SK-N-SH treated with all-trans-retinoic acid at 6 μM for 48 hours (cell line): ENCODE results near the gene DSTYK.

Experiments used
- ATAC-seq: fragments of 200-7000 bp; cut with Tn5 transposase; 3 replicates; pipeline ENCODE4 v1.9.1; 2020; ENCODE audit warnings: mild to moderate bottlenecking, moderate library complexity
- BACH2 ChIP-seq: fragments of 250-450 bp; sonication (Bioruptor Pico); IDR thresholded peaks from 2 replicates; pipeline ENCODE4 v1.9.0; 2021; ENCODE audit warnings: mild to moderate bottlenecking, borderline replicate concordance
- CSDC2 ChIP-seq: fragments of 250-450 bp; sonication (Bioruptor Pico); IDR thresholded peaks from 2 replicates; pipeline ENCODE4 v1.5.0; 2020; ENCODE audit warnings: mild to moderate bottlenecking, moderate library complexity
- ESRRG ChIP-seq: fragments of 250-450 bp; sonication (Bioruptor Pico); IDR thresholded peaks from 2 replicates; pipeline ENCODE4 v1.6.1; 2021; ENCODE audit warnings: mild to moderate bottlenecking
- GLIS3 ChIP-seq: fragments of 250-450 bp; sonication (Bioruptor Pico); IDR thresholded peaks from 2 replicates; pipeline ENCODE4 v1.5.0; 2020; ENCODE audit warnings: mild to moderate bottlenecking, moderate library complexity
- ISL1 ChIP-seq: fragments of 250-450 bp; sonication (Bioruptor Pico); IDR thresholded peaks from 2 replicates; pipeline ENCODE4 v2.1.2; 2022; ENCODE audit warnings: mild to moderate bottlenecking, moderate library complexity
- OSR1 ChIP-seq: fragments of 250-450 bp; sonication (Bioruptor Pico); IDR thresholded peaks from 2 replicates; pipeline ENCODE4 v1.8.0; 2022; ENCODE audit warnings: moderate library complexity, mild to moderate bottlenecking, inconsistent platforms
- PPARA ChIP-seq: fragments of 250-450 bp; sonication (Bioruptor Pico); IDR thresholded peaks from 2 replicates; pipeline ENCODE4 v1.5.0; 2020; ENCODE audit warnings: mild to moderate bottlenecking, borderline replicate concordance
- RARB ChIP-seq: fragments of 250-450 bp; sonication (Bioruptor Pico); IDR thresholded peaks from 2 replicates; pipeline ENCODE4 v1.8.0; 2021; ENCODE audit warnings: mild to moderate bottlenecking, moderate library complexity
- SNAI2 ChIP-seq: fragments of 250-450 bp; sonication (Bioruptor Pico); IDR thresholded peaks from 2 replicates; pipeline ENCODE4 v1.5.0; 2020; ENCODE audit warnings: mild to moderate bottlenecking, moderate library complexity
- TCF4 ChIP-seq: fragments of 250-450 bp; sonication (Bioruptor Pico); IDR thresholded peaks from 2 replicates; pipeline ENCODE4 v1.8.0; 2021; ENCODE audit warnings: mild to moderate bottlenecking, moderate library complexity, borderline replicate concordance
- TOX ChIP-seq: fragments of 250-450 bp; sonication (Bioruptor Pico); IDR thresholded peaks from 2 replicates; pipeline ENCODE4 v1.8.0; 2021; ENCODE audit warnings: mild to moderate bottlenecking, moderate library complexity, borderline replicate concordance
- ZC3H10 ChIP-seq: fragments of 250-450 bp; sonication (Bioruptor Pico); IDR thresholded peaks from 2 replicates; pipeline ENCODE4 v1.5.1; 2021; ENCODE audit warnings: mild to moderate bottlenecking, moderate library complexity
- ZFP3 ChIP-seq: fragments of 250-450 bp; sonication (Bioruptor Pico); IDR thresholded peaks from 2 replicates; pipeline ENCODE4 v1.5.0; 2020; ENCODE audit warnings: mild to moderate bottlenecking, moderate library complexity
- ZFP30 ChIP-seq: fragments of 450-650 bp; formaldehyde crosslinking; IDR thresholded peaks from 2 replicates; pipeline ENCODE4 v1.5.0; 2022; ENCODE audit warnings: mild to moderate bottlenecking, moderate library complexity
- ZNF565 ChIP-seq: fragments of 450-650 bp; formaldehyde crosslinking; conservative IDR thresholded peaks from 2 replicates; pipeline ENCODE4 v1.5.0; 2020; ENCODE audit warnings: low read depth, mild to moderate bottlenecking, moderate library complexity
- TF ChIP-seq, protein P1 (sequence below): fragments of 250-450 bp; sonication (Bioruptor Pico); IDR thresholded peaks from 2 replicates; pipeline ENCODE4 v1.5.1; 2021; ENCODE audit warnings: mild to moderate bottlenecking, moderate library complexity
- TF ChIP-seq, protein P2 (sequence below): fragments of 250-450 bp; sonication (Bioruptor Pico); IDR thresholded peaks from 2 replicates; pipeline ENCODE4 v1.5.1; 2020; ENCODE audit warnings: low read depth, mild to moderate bottlenecking, moderate library complexity
- TF ChIP-seq, protein P3 (sequence below): fragments of 250-450 bp; sonication (Bioruptor Pico); IDR thresholded peaks from 2 replicates; pipeline ENCODE4 v1.8.0; 2021; ENCODE audit warnings: low read depth, mild to moderate bottlenecking, moderate library complexity, borderline replicate concordance
- TF ChIP-seq, protein P4 (sequence below): fragments of 250-450 bp; sonication (Bioruptor Pico); IDR thresholded peaks from 2 replicates; pipeline ENCODE4 v1.8.0; 2020; ENCODE audit warnings: mild to moderate bottlenecking, moderate library complexity, borderline replicate concordance

DSTYK gene

DNA sequence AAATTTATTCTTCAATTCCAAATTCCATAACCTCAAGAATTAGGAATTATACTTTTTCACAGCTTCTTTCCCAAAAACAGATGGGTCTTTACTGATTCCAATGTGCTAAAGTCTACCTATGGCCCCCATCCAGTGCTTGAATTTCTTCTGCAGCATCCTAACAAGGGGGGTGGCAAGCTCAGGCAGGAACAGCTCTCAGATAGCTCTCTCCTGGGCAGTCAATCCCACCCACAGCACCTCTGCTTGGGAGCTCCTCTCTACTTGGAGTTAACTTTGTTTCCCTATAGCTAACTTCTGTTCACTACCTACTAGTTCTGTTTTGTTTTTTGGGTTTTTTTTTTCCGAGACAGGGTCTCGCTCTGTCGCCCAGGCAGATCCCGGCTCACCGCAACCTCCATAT lies 101.8 kb downstream of the DSTYK start:
- no peak for ATAC-seq
- TF ChIP-seq, protein P1, sequence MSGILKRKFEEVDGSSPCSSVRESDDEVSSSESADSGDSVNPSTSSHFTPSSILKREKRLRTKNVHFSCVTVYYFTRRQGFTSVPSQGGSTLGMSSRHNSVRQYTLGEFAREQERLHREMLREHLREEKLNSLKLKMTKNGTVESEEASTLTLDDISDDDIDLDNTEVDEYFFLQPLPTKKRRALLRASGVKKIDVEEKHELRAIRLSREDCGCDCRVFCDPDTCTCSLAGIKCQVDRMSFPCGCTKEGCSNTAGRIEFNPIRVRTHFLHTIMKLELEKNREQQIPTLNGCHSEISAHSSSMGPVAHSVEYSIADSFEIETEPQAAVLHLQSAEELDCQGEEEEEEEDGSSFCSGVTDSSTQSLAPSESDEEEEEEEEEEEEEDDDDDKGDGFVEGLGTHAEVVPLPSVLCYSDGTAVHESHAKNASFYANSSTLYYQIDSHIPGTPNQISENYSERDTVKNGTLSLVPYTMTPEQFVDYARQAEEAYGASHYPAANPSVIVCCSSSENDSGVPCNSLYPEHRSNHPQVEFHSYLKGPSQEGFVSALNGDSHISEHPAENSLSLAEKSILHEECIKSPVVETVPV (CRISPR knock-in tag): no peak
- TF ChIP-seq ISL1: no peak

DNA sequence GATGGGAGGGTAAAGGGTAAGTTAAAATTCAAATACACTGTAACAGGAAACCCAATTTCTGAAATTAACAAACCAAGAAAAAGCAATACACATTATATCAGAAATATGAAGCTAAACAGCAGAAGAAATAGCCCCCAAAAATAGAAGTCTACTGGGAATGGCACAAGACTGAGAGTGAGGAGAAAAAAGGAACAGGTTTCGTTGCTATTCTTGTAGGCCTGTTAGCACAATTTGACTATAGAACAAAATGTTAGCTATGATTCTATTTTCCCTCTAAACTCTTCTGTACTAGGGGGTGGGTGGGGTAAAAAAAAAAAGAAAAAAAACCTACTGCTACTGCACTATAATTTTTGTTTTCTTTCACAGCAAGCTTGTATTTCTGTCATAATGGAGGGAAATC lies 102.2 kb downstream of the DSTYK start:
- ATAC-seq: no peak
- no peak for TF ChIP-seq SNAI2 (CRISPR knock-in tag)
- TF ChIP-seq TCF4 (CRISPR knock-in tag): no peak
- TF ChIP-seq ZNF565 (CRISPR knock-in tag): no peak
- no peak for TF ChIP-seq GLIS3 (CRISPR knock-in tag)
- TF ChIP-seq, protein P2, sequence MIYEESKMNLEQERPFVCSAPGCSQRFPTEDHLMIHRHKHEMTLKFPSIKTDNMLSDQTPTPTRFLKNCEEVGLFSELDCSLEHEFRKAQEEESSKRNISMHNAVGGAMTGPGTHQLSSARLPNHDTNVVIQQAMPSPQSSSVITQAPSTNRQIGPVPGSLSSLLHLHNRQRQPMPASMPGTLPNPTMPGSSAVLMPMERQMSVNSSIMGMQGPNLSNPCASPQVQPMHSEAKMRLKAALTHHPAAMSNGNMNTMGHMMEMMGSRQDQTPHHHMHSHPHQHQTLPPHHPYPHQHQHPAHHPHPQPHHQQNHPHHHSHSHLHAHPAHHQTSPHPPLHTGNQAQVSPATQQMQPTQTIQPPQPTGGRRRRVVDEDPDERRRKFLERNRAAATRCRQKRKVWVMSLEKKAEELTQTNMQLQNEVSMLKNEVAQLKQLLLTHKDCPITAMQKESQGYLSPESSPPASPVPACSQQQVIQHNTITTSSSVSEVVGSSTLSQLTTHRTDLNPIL: no peak
- no peak for TF ChIP-seq PPARA (CRISPR knock-in tag)
- no peak for TF ChIP-seq ZFP3 (CRISPR knock-in tag)
- no peak for TF ChIP-seq OSR1 (CRISPR knock-in tag)
- TF ChIP-seq, protein P3, sequence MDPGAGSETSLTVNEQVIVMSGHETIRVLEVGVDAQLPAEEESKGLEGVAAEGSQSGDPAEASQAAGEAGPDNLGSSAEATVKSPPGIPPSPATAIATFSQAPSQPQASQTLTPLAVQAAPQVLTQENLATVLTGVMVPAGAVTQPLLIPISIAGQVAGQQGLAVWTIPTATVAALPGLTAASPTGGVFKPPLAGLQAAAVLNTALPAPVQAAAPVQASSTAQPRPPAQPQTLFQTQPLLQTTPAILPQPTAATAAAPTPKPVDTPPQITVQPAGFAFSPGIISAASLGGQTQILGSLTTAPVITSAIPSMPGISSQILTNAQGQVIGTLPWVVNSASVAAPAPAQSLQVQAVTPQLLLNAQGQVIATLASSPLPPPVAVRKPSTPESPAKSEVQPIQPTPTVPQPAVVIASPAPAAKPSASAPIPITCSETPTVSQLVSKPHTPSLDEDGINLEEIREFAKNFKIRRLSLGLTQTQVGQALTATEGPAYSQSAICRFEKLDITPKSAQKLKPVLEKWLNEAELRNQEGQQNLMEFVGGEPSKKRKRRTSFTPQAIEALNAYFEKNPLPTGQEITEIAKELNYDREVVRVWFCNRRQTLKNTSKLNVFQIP (CRISPR knock-in tag): no peak
- no peak for TF ChIP-seq ZFP30
- TF ChIP-seq, protein P1 (CRISPR knock-in tag): no peak
- TF ChIP-seq BACH2 (CRISPR knock-in tag): no peak
- no peak for TF ChIP-seq TOX (CRISPR knock-in tag)
- no peak for TF ChIP-seq ESRRG
- TF ChIP-seq RARB (CRISPR knock-in tag): no peak
- TF ChIP-seq, protein P4, sequence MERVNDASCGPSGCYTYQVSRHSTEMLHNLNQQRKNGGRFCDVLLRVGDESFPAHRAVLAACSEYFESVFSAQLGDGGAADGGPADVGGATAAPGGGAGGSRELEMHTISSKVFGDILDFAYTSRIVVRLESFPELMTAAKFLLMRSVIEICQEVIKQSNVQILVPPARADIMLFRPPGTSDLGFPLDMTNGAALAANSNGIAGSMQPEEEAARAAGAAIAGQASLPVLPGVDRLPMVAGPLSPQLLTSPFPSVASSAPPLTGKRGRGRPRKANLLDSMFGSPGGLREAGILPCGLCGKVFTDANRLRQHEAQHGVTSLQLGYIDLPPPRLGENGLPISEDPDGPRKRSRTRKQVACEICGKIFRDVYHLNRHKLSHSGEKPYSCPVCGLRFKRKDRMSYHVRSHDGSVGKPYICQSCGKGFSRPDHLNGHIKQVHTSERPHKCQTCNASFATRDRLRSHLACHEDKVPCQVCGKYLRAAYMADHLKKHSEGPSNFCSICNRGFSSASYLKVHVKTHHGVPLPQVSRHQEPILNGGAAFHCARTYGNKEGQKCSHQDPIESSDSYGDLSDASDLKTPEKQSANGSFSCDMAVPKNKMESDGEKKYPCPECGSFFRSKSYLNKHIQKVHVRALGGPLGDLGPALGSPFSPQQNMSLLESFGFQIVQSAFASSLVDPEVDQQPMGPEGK (CRISPR knock-in tag): no peak
- TF ChIP-seq ZC3H10 (CRISPR knock-in tag): no peak
- TF ChIP-seq CSDC2 (CRISPR knock-in tag): no peak
- TF ChIP-seq, all 23 proteins: peak for 0

DNA sequence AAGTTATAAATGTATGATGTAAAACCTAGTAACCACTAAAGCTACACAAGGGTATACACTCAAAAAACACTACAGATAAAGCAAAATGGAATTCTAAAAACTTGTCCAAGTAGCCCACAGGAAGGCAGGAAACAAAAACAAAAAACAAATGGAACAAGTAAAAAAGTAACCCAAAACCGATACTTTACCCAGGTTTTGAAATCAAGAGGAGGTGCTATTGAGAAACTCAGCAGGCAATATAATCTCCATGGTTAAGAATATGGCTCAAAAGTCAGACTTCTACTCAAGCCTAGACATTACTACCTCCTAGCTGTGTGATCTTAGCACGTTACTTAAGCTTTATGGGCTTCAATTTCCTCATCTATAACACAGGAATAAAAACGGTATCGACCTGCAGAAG lies 103.0 kb downstream of the DSTYK start:
- TF ChIP-seq RARB (CRISPR knock-in tag) (no peak), TOX (CRISPR knock-in tag) (no peak), ZC3H10 (CRISPR knock-in tag) (no peak)

DNA sequence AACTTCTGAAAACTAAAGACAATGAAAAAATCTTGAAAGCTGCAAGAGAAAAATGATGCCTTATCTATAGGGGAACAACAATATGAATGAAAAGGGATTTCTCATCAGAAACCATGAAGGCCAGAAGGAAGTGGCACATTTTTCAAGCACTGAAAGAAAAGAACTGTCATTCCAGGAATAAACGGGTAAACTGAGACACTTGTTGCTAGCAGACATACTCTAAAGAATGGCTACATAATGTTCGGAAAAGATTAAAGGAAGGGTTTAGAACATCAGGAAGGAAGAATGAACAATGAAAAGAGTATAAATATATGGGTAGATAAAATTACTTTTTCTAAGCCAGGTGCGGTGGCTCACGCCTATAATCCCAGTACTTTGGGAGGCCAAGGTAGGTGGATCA lies 104.2 kb downstream of the DSTYK start:
- TF ChIP-seq ZC3H10 (CRISPR knock-in tag): no peak
- no peak for TF ChIP-seq GLIS3 (CRISPR knock-in tag)
- TF ChIP-seq BACH2 (CRISPR knock-in tag): no peak
- TF ChIP-seq, protein P3 (CRISPR knock-in tag): no peak
- ATAC-seq: no peak

More for the DNA sequence above, 103.0 kb downstream of the DSTYK start:
- no peak for ATAC-seq
